ENCODE measurements around the gene SUB1.

GRCh38 chr5:32551194-32551593 lies 34.2 kb upstream of the SUB1 start:
- TF ChIP-seq POLR2AphosphoS5 (IDR thresholded peaks at IDR 0.05; ENCODE audit: low read depth, low read length), result no peak
- TF ChIP-seq CTCF (IDR thresholded peaks at IDR 0.05), result no peak
